MM.1S (cell line): Measurements from ENCODE around the gene ANTXR1.

ENCODE experiments used
- CTCF ChIP-seq: fragments of 300-600 bp; sonication (generic); IDR thresholded peaks from 2 replicates; pipeline ENCODE4 v1.5.1; 2016; ENCODE audit warnings: antibody characterized with exemption, low read length, mixed read lengths
- EZH2 ChIP-seq: fragments of 300-600 bp; sonication (generic); optimal IDR thresholded peaks from 2 replicates; pipeline ENCODE3; 2017; ENCODE audit warnings: low read depth, mild to moderate bottlenecking, antibody characterized with exemption, low read length, mixed read lengths

DNA sequence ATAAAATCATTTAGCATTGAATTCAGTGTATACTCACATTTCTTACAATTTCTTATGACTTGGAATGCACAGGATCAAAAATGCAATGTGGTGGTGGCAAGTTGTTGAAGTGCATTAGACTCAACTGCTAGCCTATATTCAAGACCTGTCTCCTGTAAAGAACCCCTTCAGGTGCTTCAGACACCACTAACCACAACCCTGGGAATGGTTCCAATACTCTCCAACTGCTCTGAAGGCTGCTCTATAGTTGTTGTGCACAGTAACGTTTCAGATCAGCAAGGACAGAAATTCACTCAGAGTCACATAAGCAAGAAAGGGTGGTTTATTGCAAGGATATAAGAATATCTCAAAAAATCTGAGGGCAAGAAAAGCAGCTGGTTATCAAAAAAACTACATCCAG, 32.0 kb upstream of the ANTXR1 start:
- TF ChIP-seq CTCF (no peak), EZH2 (no peak)
